OCI-LY3 (cell line): ENCODE measurements around the gene KRT13.

Source experiments
- EZH2phosphoT487 ChIP-seq: fragments of 200-600 bp; shearing (Covaris generic); IDR thresholded peaks from 2 replicates; pipeline ENCODE4 v1.6.1; 2018; ENCODE audit warnings: antibody characterized with exemption, mixed run types, low read depth
- TF ChIP-seq, protein P1 (sequence below): fragments of 200-600, 300-600 bp; sonication (generic); IDR thresholded peaks from 2 replicates; pipeline ENCODE4 v1.5.1; 2014; ENCODE audit warnings: antibody characterized with exemption, low read length, low read depth

DNA sequence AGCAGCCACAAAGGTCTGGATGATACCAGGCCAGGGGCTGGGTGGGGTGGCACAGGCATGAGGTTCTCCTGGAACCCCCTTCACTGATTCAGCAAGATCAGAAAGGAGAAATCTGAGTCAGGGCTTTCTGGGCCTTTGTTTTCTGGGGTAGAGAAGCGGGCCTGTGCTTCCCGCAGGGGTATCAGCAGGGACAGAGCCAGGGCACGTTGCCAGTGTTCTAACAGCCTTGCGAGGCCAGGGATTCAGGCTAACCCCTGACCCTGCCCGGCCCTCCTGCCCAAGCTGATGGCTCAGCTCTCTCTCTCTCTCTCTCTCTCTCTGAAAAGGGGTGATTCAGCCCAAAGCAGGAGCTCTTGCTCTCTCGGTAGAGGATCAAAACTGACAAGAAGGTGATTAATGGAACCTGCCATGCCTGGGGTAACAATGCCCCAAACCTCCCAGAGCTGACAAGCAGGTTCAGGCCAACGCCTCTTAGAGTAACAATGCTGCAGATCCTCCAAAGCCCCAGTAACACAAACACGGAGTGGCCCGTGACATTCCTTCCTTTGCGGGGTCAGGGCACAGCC lies 2.0 kb upstream of the KRT13 start:
- TF ChIP-seq, protein P1, sequence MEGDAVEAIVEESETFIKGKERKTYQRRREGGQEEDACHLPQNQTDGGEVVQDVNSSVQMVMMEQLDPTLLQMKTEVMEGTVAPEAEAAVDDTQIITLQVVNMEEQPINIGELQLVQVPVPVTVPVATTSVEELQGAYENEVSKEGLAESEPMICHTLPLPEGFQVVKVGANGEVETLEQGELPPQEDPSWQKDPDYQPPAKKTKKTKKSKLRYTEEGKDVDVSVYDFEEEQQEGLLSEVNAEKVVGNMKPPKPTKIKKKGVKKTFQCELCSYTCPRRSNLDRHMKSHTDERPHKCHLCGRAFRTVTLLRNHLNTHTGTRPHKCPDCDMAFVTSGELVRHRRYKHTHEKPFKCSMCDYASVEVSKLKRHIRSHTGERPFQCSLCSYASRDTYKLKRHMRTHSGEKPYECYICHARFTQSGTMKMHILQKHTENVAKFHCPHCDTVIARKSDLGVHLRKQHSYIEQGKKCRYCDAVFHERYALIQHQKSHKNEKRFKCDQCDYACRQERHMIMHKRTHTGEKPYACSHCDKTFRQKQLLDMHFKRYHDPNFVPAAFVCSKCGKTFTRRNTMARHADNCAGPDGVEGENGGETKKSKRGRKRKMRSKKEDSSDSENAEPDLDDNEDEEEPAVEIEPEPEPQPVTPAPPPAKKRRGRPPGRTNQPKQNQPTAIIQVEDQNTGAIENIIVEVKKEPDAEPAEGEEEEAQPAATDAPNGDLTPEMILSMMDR, result no peak
- no peak for TF ChIP-seq EZH2phosphoT487
